ENCODE measurements around the gene TMEM45A.

The TMEM45A gene

GRCh38 chr3:100613721-100614390 lies 121.4 kb downstream of the TMEM45A start:
- DNase-seq (ENCODE audit: low read depth in 2 of 2): no peak

- no peak for DNase-seq (ENCODE audit: low read depth in 2 of 2)
These were observed 122.5 kb downstream of the TMEM45A start for GRCh38 chr3:100614941-100615340.

- DNase-seq (ENCODE audit: low read depth in 2 of 2): no peak
These were observed 123.3 kb downstream of the TMEM45A start for GRCh38 chr3:100615684-100616083.

- DNase-seq (ENCODE audit: low read depth in 2 of 2): no peak
These were observed 128.8 kb downstream of the TMEM45A start for GRCh38 chr3:100621251-100621650.
